Measurements from ENCODE around the gene RIMS1. TPM values are rescaled to one million over a fixed set of nuclear protein-coding genes. Genes with fewer than 3 reads are reported as not detected.

Gene RIMS1
- total and polyA plus RNA-seq, 2 donors (not counting 3 experiments of a cell fraction or from before 2014, with no cell fraction given) = 0.15 TPM; not detected in 1

DNA sequence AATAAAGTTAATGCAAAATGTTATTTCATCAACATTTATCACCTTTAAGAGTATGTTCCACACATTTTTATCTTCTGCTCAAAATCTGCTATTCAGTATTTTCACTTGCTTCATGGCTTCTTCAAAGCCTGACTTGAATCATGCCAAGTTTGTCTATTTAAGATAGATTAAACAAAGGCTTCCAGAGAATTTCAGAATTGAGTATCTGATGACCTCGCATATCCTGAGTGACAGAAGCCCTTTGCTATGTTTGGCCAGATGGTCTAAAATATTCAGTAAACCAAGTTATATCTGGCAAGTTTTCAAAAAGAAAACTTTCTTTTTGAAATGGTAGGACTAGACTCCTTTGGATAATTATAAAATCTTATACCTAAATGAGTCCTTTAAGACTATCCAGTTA lies 386.6 kb downstream of the RIMS1 start:
- Histone ChIP-seq H3K27me3 (ENCODE audit: control insufficient read depth in 2 of 2, insufficient read depth in 2 of 2, low read length in 2 of 2) (no peaks in the 10 kb centered on the region), H3K79me2 (ENCODE audit: control insufficient read depth, insufficient read depth, low read length) (no peaks in the 10 kb centered on the region), H3K36me3 (ENCODE audit: control insufficient read depth in 2 of 2, extremely low read depth in 1 of 2, insufficient read depth in 2 of 2, low read length in 2 of 2) (no peaks in the 10 kb centered on the region), H3K9me3 (replicated peaks; ENCODE audit: control insufficient read depth, insufficient read depth, low read length) (no peaks in the 10 kb centered on the region), H3K9ac (replicated peaks; ENCODE audit: extremely low read depth, insufficient read depth, low read length) (no peak overlapping the region), H2AFZ (ENCODE audit: low read depth, low read length) (no peak overlapping the region), H4K20me1 (replicated peaks; ENCODE audit: control insufficient read depth, extremely low read depth, insufficient read depth, low read length) (no peaks in the 10 kb centered on the region), H3K9me1 (replicated peaks; ENCODE audit: control insufficient read depth, extremely low read depth, insufficient read depth, low read length) (no peaks in the 10 kb centered on the region), H3K4me3 (replicated peaks in 1 of 3; ENCODE audit: insufficient read depth in 1 of 3, low read depth in 1 of 3, low read length in 3 of 3) (no peak overlapping the region), H3K4me2 (ENCODE audit: insufficient read depth, low read length) (peak overlapping the region; percentile 51), H3K27ac (ENCODE audit: insufficient read depth, low read depth, low read length) (no peak overlapping the region), H3K4me1 (ENCODE audit: control insufficient read depth, extremely low read depth, insufficient read depth, low read length) (peaks cover 15% of the 10 kb centered on the region)
- TF ChIP-seq MYC (IDR thresholded peaks at IDR 0.05; ENCODE audit: low read depth, low read length) (no peak), POLR2AphosphoS5 (IDR thresholded peaks at IDR 0.05; ENCODE audit: insufficient read depth, low read depth, low read length) (peak; percentile 29), GATA2 (IDR thresholded peaks at IDR 0.05; ENCODE audit: insufficient read depth, insufficient read length, low read depth, low read length) (peak; percentile 71)
- dilution Hi-C loops (cut with MboI; ENCODE audit: extremely low pct_ligation_motif_present, low sequenced_read_pairs) = no loop called here
- intact Hi-C loops (cut with micrococcal nuclease) = loop anchor here (5.0 kb wide), 1 partner anchor 89 kb away; no protein-coding TSS in a partner anchor
- BruUV-seq (replicated peaks) = no TSS peak
- FAIRE-seq (peak; percentile 73), DNase-seq (ENCODE audit: low read depth, low spot score) (peak; percentile 72)
- CTCF ChIA-PET = no interaction called here
- POLR2A ChIA-PET = no interaction called here

DNA sequence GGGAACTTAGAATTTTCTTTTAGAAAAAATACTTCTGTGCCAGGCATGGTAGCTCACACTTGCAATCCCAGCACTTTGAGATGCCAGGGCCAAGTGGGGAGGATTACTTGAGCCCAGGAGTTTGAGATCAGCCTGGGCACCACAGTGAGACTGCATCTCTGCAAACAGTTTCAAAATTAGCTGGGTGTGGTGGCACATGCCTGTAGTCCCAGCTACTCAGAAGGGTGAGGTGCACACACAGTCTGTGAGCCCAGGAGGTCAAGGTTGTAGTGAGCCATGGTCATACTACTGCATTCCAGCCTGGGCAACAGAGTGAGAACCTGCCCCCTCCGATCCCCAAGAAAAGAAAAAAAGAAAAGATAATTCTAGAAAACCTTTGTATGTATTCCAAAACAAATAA lies 389.5 kb downstream of the RIMS1 start:
- no peak overlapping the region for H3K27ac ChIP-seq (ENCODE audit: insufficient read depth, low read depth, low read length)
- no peaks in the 10 kb centered on the region for H3K9me1 ChIP-seq (replicated peaks; ENCODE audit: control insufficient read depth, extremely low read depth, insufficient read depth, low read length)
- peaks cover 15% of the 10 kb centered on the region for H3K4me1 ChIP-seq (ENCODE audit: control insufficient read depth, extremely low read depth, insufficient read depth, low read length)
- H2AFZ ChIP-seq (ENCODE audit: low read depth, low read length) = no peak overlapping the region
- H3K4me2 ChIP-seq (ENCODE audit: insufficient read depth, low read length) = no peak overlapping the region
- DNase-seq (ENCODE audit: low read depth, low spot score) (no peak), FAIRE-seq (no peak)
- no TSS peak for BruUV-seq (replicated peaks)
- H3K27me3 ChIP-seq (ENCODE audit: control insufficient read depth in 2 of 2, insufficient read depth in 2 of 2, low read length in 2 of 2) = no peaks in the 10 kb centered on the region
- no peaks in the 10 kb centered on the region for H3K9me3 ChIP-seq (replicated peaks; ENCODE audit: control insufficient read depth, insufficient read depth, low read length)
- H3K79me2 ChIP-seq (ENCODE audit: control insufficient read depth, insufficient read depth, low read length) = no peaks in the 10 kb centered on the region
- POLR2A ChIA-PET = no interaction called here
- TF ChIP-seq MYC (IDR thresholded peaks at IDR 0.05; ENCODE audit: low read depth, low read length) (no peak), JUN (IDR thresholded peaks at IDR 0.05; ENCODE audit: borderline replicate concordance, insufficient read depth, insufficient read length, low read depth) (no peak), EZH2 (IDR thresholded peaks at IDR 0.05; ENCODE audit: borderline replicate concordance, low read depth, low read length, severe bottlenecking) (no peak), CTCF (IDR thresholded peaks at IDR 0.05; ENCODE audit: extremely low read depth in 1 of 2, insufficient read depth in 1 of 2, low read depth in 1 of 2, low read length in 2 of 2) (no peak), FOS (IDR thresholded peaks at IDR 0.05; ENCODE audit: borderline replicate concordance, insufficient read depth, low read length) (no peak), POLR2AphosphoS5 (IDR thresholded peaks at IDR 0.05; ENCODE audit: insufficient read depth, low read depth, low read length) (no peak), POLR2A (IDR thresholded peaks at IDR 0.05; ENCODE audit: low read depth, low read length) (no peak), GATA2 (IDR thresholded peaks at IDR 0.05; ENCODE audit: insufficient read depth, insufficient read length, low read depth, low read length) (no peak)
- TF ChIP-seq, protein P1, sequence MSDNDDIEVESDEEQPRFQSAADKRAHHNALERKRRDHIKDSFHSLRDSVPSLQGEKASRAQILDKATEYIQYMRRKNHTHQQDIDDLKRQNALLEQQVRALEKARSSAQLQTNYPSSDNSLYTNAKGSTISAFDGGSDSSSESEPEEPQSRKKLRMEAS (IDR thresholded peaks at IDR 0.05; ENCODE audit: insufficient read depth, insufficient read length) = no peak
- no peaks in the 10 kb centered on the region for H3K36me3 ChIP-seq (ENCODE audit: control insufficient read depth in 2 of 2, extremely low read depth in 1 of 2, insufficient read depth in 2 of 2, low read length in 2 of 2)
- dilution Hi-C loops (cut with MboI; ENCODE audit: extremely low pct_ligation_motif_present, low sequenced_read_pairs) (no loop called here), intact Hi-C loops (cut with micrococcal nuclease) (no loop called here)
- H3K9ac ChIP-seq (replicated peaks; ENCODE audit: extremely low read depth, insufficient read depth, low read length) = no peak overlapping the region
- no peaks in the 10 kb centered on the region for H4K20me1 ChIP-seq (replicated peaks; ENCODE audit: control insufficient read depth, extremely low read depth, insufficient read depth, low read length)
- H3K4me3 ChIP-seq (replicated peaks in 1 of 3; ENCODE audit: insufficient read depth in 1 of 3, low read depth in 1 of 3, low read length in 3 of 3) = no peak overlapping the region
- CTCF ChIA-PET = interaction anchor here (0.9 kb wide), 1 partner anchor 15 kb away, joined by 3 read pairs; no protein-coding TSS in a partner anchor
